GM19099 (cell line): ENCODE data around the gene TAF12.
A peak's percentile ranks its signal among the peaks of the same experiment; 100 is the strongest.

Experiments used
- POLR2A ChIP-seq: IDR thresholded peaks from 3 replicates; pipeline ENCODE4 v1.6.1; 2011; ENCODE audit warnings: low read depth; ENCODE audit not compliant: insufficient read length; ENCODE audit errors: extremely low read depth

The TAF12 gene

GRCh38 chr1:28581531-28582247, 61.2 kb downstream of the TAF12 start:
- TF ChIP-seq POLR2A: peak; percentile 100

GRCh38 chr1:28580722-28581530, 61.9 kb downstream of the TAF12 start:
- TF ChIP-seq POLR2A: peak; percentile 6

GRCh38 chr1:28579401-28579800, 63.5 kb downstream of the TAF12 start:
- peak; percentile 9 for TF ChIP-seq POLR2A

GRCh38 chr1:28578696-28579218, 64.1 kb downstream of the TAF12 start:
- no peak for TF ChIP-seq POLR2A

- no peak for TF ChIP-seq POLR2A
Measured at GRCh38 chr1:28577738-28578536, 64.9 kb downstream of the TAF12 start.

- TF ChIP-seq POLR2A: peak; percentile 44
Measured at GRCh38 chr1:28577052-28577678, 65.7 kb downstream of the TAF12 start.

- TF ChIP-seq POLR2A: no peak
Measured at GRCh38 chr1:28573564-28573963, 69.3 kb downstream of the TAF12 start.

- TF ChIP-seq POLR2A: no peak
Measured at GRCh38 chr1:28571911-28572310, 71.0 kb downstream of the TAF12 start.

- no peak for TF ChIP-seq POLR2A
Measured at GRCh38 chr1:28566931-28567330, 75.9 kb downstream of the TAF12 start.

- no peak for TF ChIP-seq POLR2A
Measured at GRCh38 chr1:28565726-28566125, 77.1 kb downstream of the TAF12 start.

GRCh38 chr1:28565040-28565439, 77.8 kb downstream of the TAF12 start:
- no peak for TF ChIP-seq POLR2A

- no peak for TF ChIP-seq POLR2A
Measured at GRCh38 chr1:28564310-28564709, 78.6 kb downstream of the TAF12 start.

- no peak for TF ChIP-seq POLR2A
Measured at GRCh38 chr1:28560886-28561285, 82.0 kb downstream of the TAF12 start.
